ENCODE results near the gene SRSF6. TPM values are rescaled to one million over a fixed set of nuclear protein-coding genes. Genes with fewer than 3 reads are reported as not detected.

Gene SRSF6
- total RNA-seq, 1 donor from 2014 or later: 150 TPM

GRCh38 chr20:43460830-43461200, 3.1 kb downstream of the SRSF6 start:
- Histone ChIP-seq H3K9me3 (ENCODE audit: insufficient read depth, low read depth, low read length) (no peaks in the 10 kb centered on the region), H3K79me2 (ENCODE audit: insufficient read depth, low read length) (peaks cover 70% of the 10 kb centered on the region), H3K4me1 (ENCODE audit: insufficient read depth, low read length) (peaks cover 19% of the 10 kb centered on the region), H3K36me3 (ENCODE audit: insufficient read depth, low read length) (peaks cover 65% of the 10 kb centered on the region), H3K4me2 (ENCODE audit: low read length) (peak overlapping the region; percentile 94), H3K9ac (ENCODE audit: low read length) (no peak overlapping the region), H3K27ac (ENCODE audit: low read depth, low read length) (no peak overlapping the region), H3K27me3 (ENCODE audit: insufficient read depth, low read length) (no peaks in the 10 kb centered on the region), H3K4me3 (ENCODE audit: insufficient read depth, low read depth, low read length) (no peak overlapping the region), H4K20me1 (ENCODE audit: insufficient read depth, low read length) (peaks cover 73% of the 10 kb centered on the region), H2AFZ (ENCODE audit: low read depth, low read length) (no peak overlapping the region)
- no peaks in the 10 kb centered on the region for H3K9me3 Mint-ChIP-seq (ENCODE audit: unreplicated experiment)
- TF ChIP-seq EZH2 (IDR thresholded peaks at IDR 0.05; ENCODE audit: insufficient read depth, low read length) (no peak), CTCF (IDR thresholded peaks at IDR 0.05; ENCODE audit: insufficient read depth, low read depth, low read length) (no peak)
- peaks cover 7% of the 10 kb centered on the region for H3K4me1 Mint-ChIP-seq (ENCODE audit: low read depth, unreplicated experiment)
- H3K4me3 Mint-ChIP-seq (ENCODE audit: unreplicated experiment): no peak overlapping the region
- FAIRE-seq (no peak), DNase-seq (ENCODE audit: low read depth) (no peak)
- no peak overlapping the region for H3K27ac Mint-ChIP-seq (ENCODE audit: unreplicated experiment)
- peaks cover 29% of the 10 kb centered on the region for H3K36me3 Mint-ChIP-seq (ENCODE audit: low read depth, unreplicated experiment)
- H3K27me3 Mint-ChIP-seq (ENCODE audit: low read depth, unreplicated experiment): no peaks in the 10 kb centered on the region

- no peak for FAIRE-seq
- Mint-ChIP-seq H3K27me3 (ENCODE audit: low read depth, unreplicated experiment) (no peaks in the 10 kb centered on the region), H3K27ac (ENCODE audit: unreplicated experiment) (no peak overlapping the region), H3K36me3 (ENCODE audit: low read depth, unreplicated experiment) (peaks cover 29% of the 10 kb centered on the region), H3K4me3 (ENCODE audit: unreplicated experiment) (peak overlapping the region; percentile 60), H3K9me3 (ENCODE audit: unreplicated experiment) (no peaks in the 10 kb centered on the region), H3K4me1 (ENCODE audit: low read depth, unreplicated experiment) (peaks cover 7% of the 10 kb centered on the region)
- Histone ChIP-seq H3K36me3 (ENCODE audit: insufficient read depth, low read length) (peaks cover 73% of the 10 kb centered on the region), H3K27ac (ENCODE audit: low read depth, low read length) (no peak overlapping the region), H3K27me3 (ENCODE audit: insufficient read depth, low read length) (no peaks in the 10 kb centered on the region), H3K79me2 (ENCODE audit: insufficient read depth, low read length) (peaks cover 70% of the 10 kb centered on the region), H3K4me1 (ENCODE audit: insufficient read depth, low read length) (peaks cover 13% of the 10 kb centered on the region), H3K4me3 (ENCODE audit: insufficient read depth, low read depth, low read length) (no peak overlapping the region), H4K20me1 (ENCODE audit: insufficient read depth, low read length) (peaks cover 85% of the 10 kb centered on the region), H3K9me3 (ENCODE audit: insufficient read depth, low read depth, low read length) (no peaks in the 10 kb centered on the region), H3K4me2 (ENCODE audit: low read length) (peak overlapping the region; percentile 38), H2AFZ (ENCODE audit: low read depth, low read length) (no peak overlapping the region), H3K9ac (ENCODE audit: low read length) (peak overlapping the region; percentile 15)
- DNase-seq (ENCODE audit: low read depth): no peak
- TF ChIP-seq CTCF (IDR thresholded peaks at IDR 0.05; ENCODE audit: insufficient read depth, low read depth, low read length) (no peak), EZH2 (IDR thresholded peaks at IDR 0.05; ENCODE audit: insufficient read depth, low read length) (no peak)
These were observed 4.4 kb downstream of the SRSF6 start for GRCh38 chr20:43461894-43462659.
